ENCODE results near the gene ACTL6A. TPM values are rescaled to one million over a fixed set of nuclear protein-coding genes. Genes with fewer than 3 reads are reported as not detected.

Gene ACTL6A
- total RNA-seq, 1 experiment from 2014 or later: 89.2 TPM

DNA sequence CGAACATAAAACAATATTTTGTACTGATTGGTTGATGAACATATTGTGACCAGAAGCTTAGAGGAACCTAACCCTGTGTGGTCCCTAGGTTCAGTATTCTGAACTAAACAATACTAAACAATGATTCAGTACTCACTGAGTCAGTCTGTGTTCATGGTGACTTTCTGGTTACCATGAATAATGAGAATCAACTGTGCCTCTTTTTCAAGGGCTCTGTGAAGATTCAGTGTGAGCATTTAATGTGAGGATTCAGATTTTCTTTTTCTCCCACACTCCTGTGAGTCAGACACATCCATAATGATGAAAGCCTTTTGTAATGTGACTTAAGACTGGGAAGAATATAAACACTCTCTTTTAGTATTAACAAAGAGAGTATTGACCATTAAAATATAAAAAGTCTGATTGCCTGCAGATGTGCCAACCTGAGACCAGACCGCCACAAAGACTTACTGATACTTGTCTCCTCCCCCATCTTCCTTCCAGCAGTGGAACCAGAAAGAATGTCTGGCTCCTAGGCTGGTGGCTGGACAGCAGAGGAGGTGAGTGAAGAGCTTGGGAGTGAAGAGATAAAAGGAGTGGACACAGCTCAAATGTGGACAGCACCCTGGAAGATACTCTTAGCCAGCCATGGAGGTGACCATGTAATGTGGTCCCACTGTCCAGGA, 17.6 kb upstream of the ACTL6A start:
- Histone ChIP-seq H3K36me3 (ENCODE audit: control insufficient read depth, insufficient read depth, low read length) (no peaks in the 10 kb centered on the region), H3K27me3 (replicated peaks; ENCODE audit: control insufficient read depth, insufficient read depth, low read length) (no peaks in the 10 kb centered on the region), H3K4me3 (ENCODE audit: low read depth, low read length) (no peak overlapping the region), H3K9me3 (no peaks in the 10 kb centered on the region), H3K4me1 (peaks cover 33% of the 10 kb centered on the region)
- intact Hi-C loops (cut with micrococcal nuclease; ENCODE audit: unreplicated experiment): no loop called here
- Mint-ChIP-seq H3K36me3 (ENCODE audit: insufficient read depth, unreplicated experiment) (no peaks in the 10 kb centered on the region), H3K4me3 (ENCODE audit: unreplicated experiment) (no peak overlapping the region), H3K4me1 (ENCODE audit: low read depth, unreplicated experiment) (peaks cover 36% of the 10 kb centered on the region), H3K27ac (ENCODE audit: unreplicated experiment) (no peak overlapping the region), H3K9me3 (ENCODE audit: unreplicated experiment) (peaks cover 18% of the 10 kb centered on the region), H3K27me3 (ENCODE audit: insufficient read depth, unreplicated experiment) (no peaks in the 10 kb centered on the region)
- TF ChIP-seq, protein P1, sequence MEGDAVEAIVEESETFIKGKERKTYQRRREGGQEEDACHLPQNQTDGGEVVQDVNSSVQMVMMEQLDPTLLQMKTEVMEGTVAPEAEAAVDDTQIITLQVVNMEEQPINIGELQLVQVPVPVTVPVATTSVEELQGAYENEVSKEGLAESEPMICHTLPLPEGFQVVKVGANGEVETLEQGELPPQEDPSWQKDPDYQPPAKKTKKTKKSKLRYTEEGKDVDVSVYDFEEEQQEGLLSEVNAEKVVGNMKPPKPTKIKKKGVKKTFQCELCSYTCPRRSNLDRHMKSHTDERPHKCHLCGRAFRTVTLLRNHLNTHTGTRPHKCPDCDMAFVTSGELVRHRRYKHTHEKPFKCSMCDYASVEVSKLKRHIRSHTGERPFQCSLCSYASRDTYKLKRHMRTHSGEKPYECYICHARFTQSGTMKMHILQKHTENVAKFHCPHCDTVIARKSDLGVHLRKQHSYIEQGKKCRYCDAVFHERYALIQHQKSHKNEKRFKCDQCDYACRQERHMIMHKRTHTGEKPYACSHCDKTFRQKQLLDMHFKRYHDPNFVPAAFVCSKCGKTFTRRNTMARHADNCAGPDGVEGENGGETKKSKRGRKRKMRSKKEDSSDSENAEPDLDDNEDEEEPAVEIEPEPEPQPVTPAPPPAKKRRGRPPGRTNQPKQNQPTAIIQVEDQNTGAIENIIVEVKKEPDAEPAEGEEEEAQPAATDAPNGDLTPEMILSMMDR (IDR thresholded peaks at IDR 0.05; ENCODE audit: insufficient read depth in 1 of 2, low read depth in 1 of 2, low read length in 1 of 2, severe bottlenecking in 1 of 2, unreplicated experiment in 1 of 2): no peak
- BruUV-seq (replicated peaks): no TSS peak
- CTCF ChIA-PET: no interaction called here
- no peak for DNase-seq
- POLR2A ChIA-PET: no interaction called here

DNA sequence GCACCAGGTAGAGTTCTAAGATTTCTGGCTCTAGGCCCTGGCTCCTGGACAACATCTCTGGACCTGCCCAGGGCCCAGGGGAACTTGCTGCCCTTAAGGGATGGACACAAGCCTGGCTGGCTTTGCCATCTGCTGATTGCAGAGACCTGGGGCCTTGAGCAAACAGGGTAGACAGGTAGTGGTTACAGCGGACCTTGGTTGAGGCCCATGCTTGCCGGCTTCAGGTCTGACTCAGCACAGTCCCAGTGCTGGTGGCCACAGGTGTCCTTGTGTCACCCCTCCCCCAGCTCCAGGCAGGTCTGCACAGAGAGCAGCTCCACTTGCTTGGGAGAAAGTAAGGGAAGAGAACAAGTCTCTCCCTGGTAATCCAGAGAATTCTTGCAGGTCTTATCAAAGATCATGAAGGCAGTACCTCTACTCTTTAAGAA, 15.9 kb upstream of the ACTL6A start:
- POLR2A ChIA-PET: no interaction called here
- Mint-ChIP-seq H3K4me3 (ENCODE audit: unreplicated experiment) (peak overlapping the region; percentile 14), H3K27ac (ENCODE audit: unreplicated experiment) (peak overlapping the region; percentile 84), H3K36me3 (ENCODE audit: insufficient read depth, unreplicated experiment) (no peaks in the 10 kb centered on the region), H3K27me3 (ENCODE audit: insufficient read depth, unreplicated experiment) (no peaks in the 10 kb centered on the region), H3K9me3 (ENCODE audit: unreplicated experiment) (peaks cover 18% of the 10 kb centered on the region), H3K4me1 (ENCODE audit: low read depth, unreplicated experiment) (peaks cover 36% of the 10 kb centered on the region)
- Histone ChIP-seq H3K27me3 (replicated peaks; ENCODE audit: control insufficient read depth, insufficient read depth, low read length) (no peaks in the 10 kb centered on the region), H3K36me3 (ENCODE audit: control insufficient read depth, insufficient read depth, low read length) (no peaks in the 10 kb centered on the region), H3K4me1 (peaks cover 33% of the 10 kb centered on the region), H3K9me3 (no peaks in the 10 kb centered on the region), H3K4me3 (ENCODE audit: low read depth, low read length) (no peak overlapping the region)
- TF ChIP-seq, protein P1 (IDR thresholded peaks at IDR 0.05; ENCODE audit: insufficient read depth in 1 of 2, low read depth in 1 of 2, low read length in 1 of 2, severe bottlenecking in 1 of 2, unreplicated experiment in 1 of 2): no peak
- DNase-seq: peak; percentile 81 to 89
- no TSS peak for BruUV-seq (replicated peaks)
- CTCF ChIA-PET: interaction anchor here (1.0 to 1.2 kb wide), 2 partner anchors 16 to 43 kb away, joined by 3 to 4 read pairs; partner anchors contain the start of gene ACTL6A
- intact Hi-C loops (cut with micrococcal nuclease; ENCODE audit: unreplicated experiment): loop anchor here (1.0 kb wide), 1 partner anchor 43 kb away; no protein-coding TSS in a partner anchor

DNA sequence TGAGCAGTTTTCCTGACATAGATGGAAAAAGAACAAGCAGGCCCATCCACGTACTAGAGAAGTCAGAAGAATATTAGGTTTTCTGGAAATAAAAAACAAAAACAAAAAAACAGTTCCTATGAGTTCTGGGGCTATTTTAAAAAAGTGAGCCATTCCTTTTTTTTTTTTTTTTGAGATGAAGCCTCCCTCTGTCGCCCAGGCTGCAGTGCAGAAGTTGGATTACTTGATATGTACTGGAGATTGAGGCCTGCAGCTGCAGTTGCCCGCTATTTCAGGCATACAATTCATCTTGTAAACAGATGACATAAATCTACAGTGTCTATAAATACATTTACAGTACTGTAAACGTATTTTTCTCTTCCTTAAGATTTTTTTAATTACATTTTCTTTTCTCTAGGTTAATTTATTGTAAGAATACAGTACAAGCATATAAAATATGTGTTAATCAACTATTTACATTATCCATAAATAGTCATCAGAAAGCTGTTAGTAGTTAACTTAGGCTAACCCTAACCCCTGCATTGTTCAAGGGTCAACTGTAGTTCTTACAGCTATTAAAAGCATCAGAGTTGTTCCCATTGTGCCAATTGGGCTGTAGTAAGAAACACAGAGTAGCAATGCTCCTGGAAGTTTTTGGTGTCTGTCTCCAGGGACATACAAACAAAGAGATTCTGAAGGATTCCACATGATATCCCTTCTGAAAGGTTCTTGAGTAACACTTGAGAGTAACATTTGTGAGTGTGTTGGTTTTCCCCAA, 11.2 kb upstream of the ACTL6A start:
- Mint-ChIP-seq H3K9me3 (ENCODE audit: unreplicated experiment) (peaks cover 8% of the 10 kb centered on the region), H3K36me3 (ENCODE audit: insufficient read depth, unreplicated experiment) (no peaks in the 10 kb centered on the region), H3K4me1 (ENCODE audit: low read depth, unreplicated experiment) (peaks cover 30% of the 10 kb centered on the region), H3K4me3 (ENCODE audit: unreplicated experiment) (no peak overlapping the region), H3K27me3 (ENCODE audit: insufficient read depth, unreplicated experiment) (no peaks in the 10 kb centered on the region), H3K27ac (ENCODE audit: unreplicated experiment) (no peak overlapping the region)
- TF ChIP-seq, protein P1 (IDR thresholded peaks at IDR 0.05; ENCODE audit: insufficient read depth in 1 of 2, low read depth in 1 of 2, low read length in 1 of 2, severe bottlenecking in 1 of 2, unreplicated experiment in 1 of 2): no peak
- Histone ChIP-seq H3K36me3 (ENCODE audit: control insufficient read depth, insufficient read depth, low read length) (no peaks in the 10 kb centered on the region), H3K4me3 (ENCODE audit: low read depth, low read length) (no peak overlapping the region), H3K9me3 (no peaks in the 10 kb centered on the region), H3K4me1 (peaks cover 24% of the 10 kb centered on the region), H3K27me3 (replicated peaks; ENCODE audit: control insufficient read depth, insufficient read depth, low read length) (no peaks in the 10 kb centered on the region)
- intact Hi-C loops (cut with micrococcal nuclease; ENCODE audit: unreplicated experiment): loop anchor here (10.0 kb wide), 1 partner anchor 537 kb away; no protein-coding TSS in a partner anchor
- CTCF ChIA-PET: interaction anchor here (0.6 kb wide), 1 partner anchor 11 kb away, joined by 3 read pairs; the partner anchor contains the start of gene ACTL6A
- DNase-seq: no peak
- no TSS peak for BruUV-seq (replicated peaks)
- POLR2A ChIA-PET: no interaction called here
